ENCODE data around the gene USP31.

USP31 gene

DNA sequence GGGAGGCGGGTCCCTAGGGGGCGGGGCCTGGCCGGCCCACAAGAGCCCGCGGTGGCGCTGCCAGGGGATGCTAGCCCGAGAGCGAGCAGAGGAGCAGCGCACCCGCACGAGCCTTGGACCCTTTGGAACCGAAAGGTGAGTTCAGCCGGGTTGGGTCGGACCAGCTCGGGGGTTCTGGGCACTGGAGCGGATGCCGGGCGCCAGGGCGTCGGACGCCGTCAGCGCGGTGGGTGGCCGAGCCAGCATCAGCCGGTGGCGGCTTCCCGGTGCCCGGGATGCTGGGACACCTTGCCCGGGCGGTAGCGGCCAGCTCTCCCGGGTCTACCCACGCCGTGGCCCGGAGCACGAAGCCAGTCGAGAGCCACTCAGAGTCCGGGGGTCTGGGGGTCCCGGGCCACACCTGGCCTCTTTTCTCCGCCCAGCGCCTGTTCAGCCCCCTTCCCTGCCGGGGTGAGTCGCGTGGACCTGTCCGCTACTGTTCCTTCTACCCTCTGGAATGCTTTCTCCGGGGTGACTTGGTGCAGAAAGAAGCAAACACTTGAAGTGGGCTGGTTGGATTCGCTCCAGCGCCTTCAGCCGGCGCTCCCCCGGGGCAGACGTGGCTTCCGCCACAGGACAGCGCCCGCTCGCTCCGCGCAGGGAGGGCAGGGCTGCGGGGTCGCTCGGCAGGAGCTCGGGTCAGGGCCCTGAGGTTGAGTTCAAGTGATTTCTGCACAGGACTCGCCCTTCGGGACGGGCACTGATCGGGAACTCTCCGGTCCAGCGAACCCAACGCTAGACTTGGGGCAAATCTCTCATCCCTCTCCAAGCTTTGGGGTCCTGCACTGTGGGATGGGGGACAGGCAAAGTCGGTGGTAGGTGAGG, 33.7 kb upstream of the USP31 start, which contains the start of gene SCNN1G:
SCNN1G (plus strand) TSS at position 67 of the 864 bp plus-strand sequence. CDS start 3,527 bp downstream, outside the sequence.
- peak within 1 kb of the TSS; percentile 52 to 65 for H3K4me3 ChIP-seq (ENCODE audit: low read depth in 1 of 2, low read length in 2 of 2)
- H3K9me3 ChIP-seq (ENCODE audit: control insufficient read depth in 1 of 2, low read length in 2 of 2) = no peaks in the 10 kb centered on the region
- H3K27me3 ChIP-seq (ENCODE audit: control insufficient read depth in 1 of 2, insufficient read depth in 2 of 2, low read length in 2 of 2) = peaks cover 34 to 35% of the 10 kb centered on the region in 2 donors
- no peaks in the 10 kb centered on the region for H3K36me3 ChIP-seq (ENCODE audit: control insufficient read depth in 1 of 2, insufficient read depth in 2 of 2, low read length in 2 of 2)
- peaks cover 0 to 8% of the 10 kb centered on the region in 2 donors for H3K4me1 ChIP-seq (ENCODE audit: control insufficient read depth in 1 of 2, insufficient read depth in 2 of 2, low read length in 2 of 2)
- no peak within 1 kb of the TSS for H3K27ac ChIP-seq (ENCODE audit: low read depth, low read length)
- H3K9ac ChIP-seq (ENCODE audit: low read depth in 1 of 2, low read length in 2 of 2) = no peak within 1 kb of the TSS

- Histone ChIP-seq H3K4me3 (ENCODE audit: low read depth in 1 of 2, low read length in 2 of 2) (no peak overlapping the region), H3K4me1 (ENCODE audit: control insufficient read depth in 1 of 2, insufficient read depth in 2 of 2, low read length in 2 of 2) (peaks cover 0 to 8% of the 10 kb centered on the region in 2 donors), H3K9me3 (ENCODE audit: control insufficient read depth in 1 of 2, low read length in 2 of 2) (no peaks in the 10 kb centered on the region), H3K9ac (ENCODE audit: low read depth in 1 of 2, low read length in 2 of 2) (no peak overlapping the region), H3K36me3 (ENCODE audit: control insufficient read depth in 1 of 2, insufficient read depth in 2 of 2, low read length in 2 of 2) (no peaks in the 10 kb centered on the region), H3K27me3 (ENCODE audit: control insufficient read depth in 1 of 2, insufficient read depth in 2 of 2, low read length in 2 of 2) (peaks cover 34 to 35% of the 10 kb centered on the region in 2 donors), H3K27ac (ENCODE audit: low read depth, low read length) (no peak overlapping the region)
These were observed 33.0 kb upstream of the USP31 start for GRCh38 chr16:23182206-23182678.

DNA sequence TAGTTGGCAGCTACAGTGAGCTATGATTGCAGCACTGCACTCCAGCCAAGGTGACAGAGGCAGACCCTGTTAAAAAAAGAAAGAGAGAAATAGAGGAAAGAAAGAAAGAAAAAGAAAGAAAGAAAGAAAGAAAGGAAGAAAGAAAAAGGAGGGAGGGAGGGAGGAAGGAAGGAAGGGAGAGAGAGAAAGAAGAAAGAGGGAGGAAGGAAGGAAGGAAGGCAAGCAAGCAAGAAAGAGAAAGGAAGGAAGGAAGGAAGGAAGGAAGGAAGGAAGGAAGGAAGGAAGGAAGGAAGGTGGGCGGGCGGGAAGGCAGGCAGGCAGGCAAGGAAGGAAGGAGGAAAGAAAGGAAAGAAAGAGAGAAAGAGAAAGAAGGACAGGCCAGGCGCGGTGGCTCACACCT, 32.3 kb upstream of the USP31 start:
- Histone ChIP-seq H3K36me3 (ENCODE audit: control insufficient read depth in 1 of 2, insufficient read depth in 2 of 2, low read length in 2 of 2) (no peaks in the 10 kb centered on the region), H3K4me3 (ENCODE audit: low read depth in 1 of 2, low read length in 2 of 2) (no peak overlapping the region), H3K9me3 (ENCODE audit: control insufficient read depth in 1 of 2, low read length in 2 of 2) (no peaks in the 10 kb centered on the region), H3K27me3 (ENCODE audit: control insufficient read depth in 1 of 2, insufficient read depth in 2 of 2, low read length in 2 of 2) (peaks cover 33 to 35% of the 10 kb centered on the region in 2 donors), H3K27ac (ENCODE audit: low read depth, low read length) (no peak overlapping the region), H3K4me1 (ENCODE audit: control insufficient read depth in 1 of 2, insufficient read depth in 2 of 2, low read length in 2 of 2) (peaks cover 0 to 8% of the 10 kb centered on the region in 2 donors), H3K9ac (ENCODE audit: low read depth in 1 of 2, low read length in 2 of 2) (no peak overlapping the region)

DNA sequence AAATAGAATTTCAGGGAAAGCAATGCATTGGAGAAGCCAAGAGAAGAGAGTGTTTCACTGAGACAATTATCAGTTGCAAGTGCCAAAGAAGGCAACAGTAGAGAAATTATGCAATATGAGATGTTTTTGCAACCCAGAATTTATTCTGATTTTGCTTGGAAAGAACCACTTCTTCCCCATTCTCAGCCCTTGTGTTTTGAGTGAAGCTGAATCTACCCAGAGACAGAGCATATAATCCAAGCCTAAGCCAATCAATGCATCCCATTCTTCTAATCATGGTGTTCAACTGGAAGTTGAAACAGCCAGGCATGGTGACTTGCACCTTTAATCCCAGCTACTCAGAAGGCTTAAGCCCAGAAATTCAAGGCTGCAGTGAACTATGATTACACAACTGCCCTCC, 26.4 kb upstream of the USP31 start:
- Histone ChIP-seq H3K4me1 (ENCODE audit: control insufficient read depth in 1 of 2, insufficient read depth in 2 of 2, low read length in 2 of 2) (no peaks in the 10 kb centered on the region), H3K36me3 (ENCODE audit: control insufficient read depth in 1 of 2, insufficient read depth in 2 of 2, low read length in 2 of 2) (no peaks in the 10 kb centered on the region), H3K27ac (ENCODE audit: low read depth, low read length) (no peak overlapping the region), H3K4me3 (ENCODE audit: low read depth in 1 of 2, low read length in 2 of 2) (no peak overlapping the region), H3K9me3 (ENCODE audit: control insufficient read depth in 1 of 2, low read length in 2 of 2) (no peaks in the 10 kb centered on the region), H3K9ac (ENCODE audit: low read depth in 1 of 2, low read length in 2 of 2) (no peak overlapping the region), H3K27me3 (ENCODE audit: control insufficient read depth in 1 of 2, insufficient read depth in 2 of 2, low read length in 2 of 2) (peaks cover 5 to 7% of the 10 kb centered on the region in 2 donors)

- Histone ChIP-seq H3K9ac (ENCODE audit: low read depth in 1 of 2, low read length in 2 of 2) (no peak overlapping the region), H3K4me1 (ENCODE audit: control insufficient read depth in 1 of 2, insufficient read depth in 2 of 2, low read length in 2 of 2) (no peaks in the 10 kb centered on the region), H3K27ac (ENCODE audit: low read depth, low read length) (no peak overlapping the region), H3K9me3 (ENCODE audit: control insufficient read depth in 1 of 2, low read length in 2 of 2) (no peaks in the 10 kb centered on the region), H3K4me3 (ENCODE audit: low read depth in 1 of 2, low read length in 2 of 2) (no peak overlapping the region), H3K36me3 (ENCODE audit: control insufficient read depth in 1 of 2, insufficient read depth in 2 of 2, low read length in 2 of 2) (no peaks in the 10 kb centered on the region), H3K27me3 (ENCODE audit: control insufficient read depth in 1 of 2, insufficient read depth in 2 of 2, low read length in 2 of 2) (peaks cover 0 to 3% of the 10 kb centered on the region in 2 donors)
These were observed 25.4 kb upstream of the USP31 start for GRCh38 chr16:23174622-23175021.

- Histone ChIP-seq H3K9me3 (ENCODE audit: control insufficient read depth in 1 of 2, low read length in 2 of 2) (no peaks in the 10 kb centered on the region), H3K27me3 (ENCODE audit: control insufficient read depth in 1 of 2, insufficient read depth in 2 of 2, low read length in 2 of 2) (no peaks in the 10 kb centered on the region), H3K27ac (ENCODE audit: low read depth, low read length) (no peak overlapping the region), H3K4me1 (ENCODE audit: control insufficient read depth in 1 of 2, insufficient read depth in 2 of 2, low read length in 2 of 2) (no peaks in the 10 kb centered on the region), H3K36me3 (ENCODE audit: control insufficient read depth in 1 of 2, insufficient read depth in 2 of 2, low read length in 2 of 2) (no peaks in the 10 kb centered on the region), H3K9ac (ENCODE audit: low read depth in 1 of 2, low read length in 2 of 2) (no peak overlapping the region), H3K4me3 (ENCODE audit: low read depth in 1 of 2, low read length in 2 of 2) (no peak overlapping the region)
These were observed 23.7 kb upstream of the USP31 start for GRCh38 chr16:23172994-23173393.

DNA sequence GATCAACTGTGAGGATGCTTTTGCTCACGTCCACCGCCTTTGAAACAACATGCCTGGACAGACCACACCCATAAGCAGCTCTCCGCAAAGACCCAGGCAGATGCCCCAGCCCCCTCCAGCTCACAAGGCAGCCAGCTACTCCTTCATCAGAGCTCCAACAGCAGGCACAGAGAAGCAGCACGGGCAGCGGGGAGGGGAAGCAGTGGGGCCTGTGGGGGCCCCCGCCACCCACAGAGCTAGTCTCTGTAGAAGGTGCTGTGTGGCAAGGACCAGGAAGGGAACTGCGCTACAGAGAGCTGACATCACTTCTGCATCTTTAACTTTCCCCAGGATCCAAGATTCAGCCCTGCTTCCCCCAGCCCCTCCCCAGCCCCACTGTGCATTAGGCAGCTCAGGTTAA, 23.3 kb upstream of the USP31 start:
- Histone ChIP-seq H3K4me3 (ENCODE audit: low read depth in 1 of 2, low read length in 2 of 2) (no peak overlapping the region), H3K36me3 (ENCODE audit: control insufficient read depth in 1 of 2, insufficient read depth in 2 of 2, low read length in 2 of 2) (no peaks in the 10 kb centered on the region), H3K9me3 (ENCODE audit: control insufficient read depth in 1 of 2, low read length in 2 of 2) (no peaks in the 10 kb centered on the region), H3K27ac (ENCODE audit: low read depth, low read length) (no peak overlapping the region), H3K4me1 (ENCODE audit: control insufficient read depth in 1 of 2, insufficient read depth in 2 of 2, low read length in 2 of 2) (no peaks in the 10 kb centered on the region), H3K9ac (ENCODE audit: low read depth in 1 of 2, low read length in 2 of 2) (no peak overlapping the region), H3K27me3 (ENCODE audit: control insufficient read depth in 1 of 2, insufficient read depth in 2 of 2, low read length in 2 of 2) (no peaks in the 10 kb centered on the region)

GRCh38 chr16:23164736-23165135, 15.5 kb upstream of the USP31 start:
- no peaks in the 10 kb centered on the region for H3K4me1 ChIP-seq (ENCODE audit: control insufficient read depth in 1 of 2, insufficient read depth in 2 of 2, low read length in 2 of 2)
- peaks cover 0 to 5% of the 10 kb centered on the region in 2 donors for H3K27me3 ChIP-seq (ENCODE audit: control insufficient read depth in 1 of 2, insufficient read depth in 2 of 2, low read length in 2 of 2)
- no peaks in the 10 kb centered on the region for H3K9me3 ChIP-seq (ENCODE audit: control insufficient read depth in 1 of 2, low read length in 2 of 2)
- H3K9ac ChIP-seq (ENCODE audit: low read depth in 1 of 2, low read length in 2 of 2) = no peak overlapping the region
- H3K36me3 ChIP-seq (ENCODE audit: control insufficient read depth in 1 of 2, insufficient read depth in 2 of 2, low read length in 2 of 2) = no peaks in the 10 kb centered on the region
- no peak overlapping the region for H3K27ac ChIP-seq (ENCODE audit: low read depth, low read length)
- H3K4me3 ChIP-seq (ENCODE audit: low read depth in 1 of 2, low read length in 2 of 2) = no peak overlapping the region

DNA sequence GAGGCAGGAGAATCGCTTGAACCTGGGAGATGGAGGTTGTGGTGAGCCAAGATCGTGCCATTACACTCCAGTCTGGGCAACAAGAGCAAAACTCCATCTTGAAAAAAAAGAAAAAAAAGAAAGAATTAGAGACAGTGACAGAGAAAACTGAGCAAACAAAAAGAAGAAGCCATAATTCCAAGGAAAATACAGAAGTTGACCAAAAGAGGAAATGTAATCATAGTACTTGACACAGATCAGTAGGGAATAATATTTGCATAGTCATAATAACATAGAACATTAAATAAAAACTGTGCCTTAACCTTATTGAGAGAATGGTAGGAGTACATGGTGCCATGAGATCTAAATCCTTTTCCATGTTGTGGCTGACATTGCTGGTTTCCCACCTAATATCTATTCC, 14.7 kb upstream of the USP31 start:
- H3K27me3 ChIP-seq (ENCODE audit: control insufficient read depth in 1 of 2, insufficient read depth in 2 of 2, low read length in 2 of 2) = peaks cover 0 to 5% of the 10 kb centered on the region in 2 donors
- H3K9me3 ChIP-seq (ENCODE audit: control insufficient read depth in 1 of 2, low read length in 2 of 2) = no peaks in the 10 kb centered on the region
- H3K36me3 ChIP-seq (ENCODE audit: control insufficient read depth in 1 of 2, insufficient read depth in 2 of 2, low read length in 2 of 2) = no peaks in the 10 kb centered on the region
- H3K9ac ChIP-seq (ENCODE audit: low read depth in 1 of 2, low read length in 2 of 2) = no peak overlapping the region
- no peak overlapping the region for H3K27ac ChIP-seq (ENCODE audit: low read depth, low read length)
- no peaks in the 10 kb centered on the region for H3K4me1 ChIP-seq (ENCODE audit: control insufficient read depth in 1 of 2, insufficient read depth in 2 of 2, low read length in 2 of 2)
- no peak overlapping the region for H3K4me3 ChIP-seq (ENCODE audit: low read depth in 1 of 2, low read length in 2 of 2)

DNA sequence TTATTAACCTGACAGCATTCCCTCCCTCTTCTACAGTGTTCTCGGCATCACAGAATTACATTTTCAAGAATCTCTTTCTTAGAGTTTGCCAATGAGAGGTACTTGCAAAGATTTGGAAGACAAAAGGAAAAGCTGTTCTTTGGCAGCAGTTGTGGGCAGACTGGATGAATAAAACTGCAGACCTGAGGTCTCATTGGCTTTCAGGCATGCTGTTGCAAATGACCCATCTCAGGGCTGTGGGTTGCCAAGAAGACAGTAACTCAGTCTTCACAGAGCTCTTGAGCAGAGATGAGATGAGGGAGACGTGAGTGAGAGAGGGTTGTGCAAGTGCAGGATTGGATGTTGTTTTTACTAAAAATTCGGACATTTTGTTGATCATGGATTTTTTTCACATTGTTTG, 11.3 kb upstream of the USP31 start:
- no peaks in the 10 kb centered on the region for H3K4me1 ChIP-seq (ENCODE audit: control insufficient read depth in 1 of 2, insufficient read depth in 2 of 2, low read length in 2 of 2)
- H3K9me3 ChIP-seq (ENCODE audit: control insufficient read depth in 1 of 2, low read length in 2 of 2) = no peaks in the 10 kb centered on the region
- H3K27me3 ChIP-seq (ENCODE audit: control insufficient read depth in 1 of 2, insufficient read depth in 2 of 2, low read length in 2 of 2) = no peaks in the 10 kb centered on the region
- no peak overlapping the region for H3K4me3 ChIP-seq (ENCODE audit: low read depth in 1 of 2, low read length in 2 of 2)
- H3K9ac ChIP-seq (ENCODE audit: low read depth in 1 of 2, low read length in 2 of 2) = no peak overlapping the region
- no peak overlapping the region for H3K27ac ChIP-seq (ENCODE audit: low read depth, low read length)
- no peaks in the 10 kb centered on the region for H3K36me3 ChIP-seq (ENCODE audit: control insufficient read depth in 1 of 2, insufficient read depth in 2 of 2, low read length in 2 of 2)

Data from duodenal mucosa (tissue), 2 donors.